H9 (cell line): ENCODE data around the gene CSNK1E. TPM values are rescaled to one million over a fixed set of nuclear protein-coding genes. Genes with fewer than 3 reads are reported as not detected.

ENCODE experiments used
- DNase-seq: peaks from one replicate; pipeline ENCODE4 v3.0.0-alpha.2; 2017
- H2AFZ ChIP-seq: one replicate; pipeline ENCODE4 v1.6.1; 2013; ENCODE audit warnings: mild to moderate bottlenecking, low read length, control low read depth, moderate library complexity
- H2AK5ac ChIP-seq: 2 replicates; pipeline ENCODE4 v1.6.1; 2013; ENCODE audit warnings: low read length, control low read depth, mixed read lengths; ENCODE audit not compliant: insufficient read length
- H2BK120ac ChIP-seq: one replicate; pipeline ENCODE4 v1.6.1; 2013; ENCODE audit warnings: low read depth, mild to moderate bottlenecking, low read length, control low read depth, inconsistent platforms; ENCODE audit not compliant: poor library complexity, severe bottlenecking
- H2BK12ac ChIP-seq: 2 replicates; pipeline ENCODE4 v1.6.1; 2013; ENCODE audit warnings: low read length, control low read depth, mixed read lengths, low read depth; ENCODE audit not compliant: insufficient read length
- H2BK15ac ChIP-seq: 2 replicates; pipeline ENCODE4 v1.6.1; 2013; ENCODE audit warnings: low read depth, low read length, control low read depth
- H2BK20ac ChIP-seq: one replicate; pipeline ENCODE4 v1.6.1; 2013; ENCODE audit warnings: low read depth, mild to moderate bottlenecking, low read length, control low read depth, inconsistent platforms; ENCODE audit not compliant: poor library complexity, severe bottlenecking
- H2BK5ac ChIP-seq: 2 replicates; pipeline ENCODE4 v1.6.1; 2013; ENCODE audit warnings: low read length, control low read depth, mixed read lengths; ENCODE audit not compliant: insufficient read length
- H3K14ac ChIP-seq: 2 replicates; pipeline ENCODE4 v1.6.1; 2013; ENCODE audit warnings: low read length, control low read depth; ENCODE audit not compliant: insufficient read depth
- H3K18ac ChIP-seq: 2 replicates; pipeline ENCODE4 v1.6.1; 2013; ENCODE audit warnings: low read depth, mild to moderate bottlenecking, mixed read lengths, low read length, control low read depth; ENCODE audit not compliant: insufficient read length
- H3K23ac ChIP-seq: 2 replicates; pipeline ENCODE4 v1.6.1; 2013; ENCODE audit warnings: low read length, control low read depth, mixed read lengths, low read depth; ENCODE audit not compliant: insufficient read length
- H3K23me2 ChIP-seq: 2 replicates; pipeline ENCODE4 v1.6.1; 2013; ENCODE audit warnings: low read depth, mild to moderate bottlenecking, mixed read lengths, low read length, control low read depth; ENCODE audit not compliant: insufficient read length, poor library complexity, severe bottlenecking
- H3K27ac ChIP-seq: 2 replicates; pipeline ENCODE4 v1.5.1; 2013; ENCODE audit warnings: low read length, control low read depth, mixed read lengths, low read depth; ENCODE audit not compliant: insufficient read length
- H3K27me3 ChIP-seq: 2 replicates; pipeline ENCODE4 v1.6.1; 2013; ENCODE audit warnings: low read length, control low read depth, inconsistent platforms; ENCODE audit not compliant: insufficient read depth
- H3K4ac ChIP-seq: 2 replicates; pipeline ENCODE4 v1.6.1; 2013; ENCODE audit warnings: low read depth, mild to moderate bottlenecking, control low read depth, inconsistent platforms, low read length, moderate library complexity
- H3K4me1 ChIP-seq: 2 replicates; pipeline ENCODE4 v1.6.1; 2013; ENCODE audit warnings: low read length, control low read depth, inconsistent platforms; ENCODE audit not compliant: insufficient read depth
- H3K4me2 ChIP-seq: 2 replicates; pipeline ENCODE4 v1.6.1; 2013; ENCODE audit warnings: low read length, control low read depth, mixed read lengths; ENCODE audit not compliant: insufficient read length, insufficient read depth
- H3K56ac ChIP-seq: 2 replicates; pipeline ENCODE4 v1.6.1; 2013; ENCODE audit warnings: low read depth, mild to moderate bottlenecking, mixed read lengths, low read length, control low read depth; ENCODE audit not compliant: insufficient read length
- H3K79me1 ChIP-seq: 2 replicates; pipeline ENCODE4 v1.6.1; 2013; ENCODE audit warnings: low read depth, mild to moderate bottlenecking, moderate library complexity, low read length, control low read depth, inconsistent platforms; ENCODE audit not compliant: insufficient read depth, poor library complexity, severe bottlenecking
- H3K79me2 ChIP-seq: 2 replicates; pipeline ENCODE4 v1.6.1; 2013; ENCODE audit warnings: low read length, control low read depth, inconsistent platforms; ENCODE audit not compliant: insufficient read depth
- H3K9ac ChIP-seq: 2 replicates; pipeline ENCODE4 v1.6.1; 2013; ENCODE audit warnings: low read length, control low read depth, mixed read lengths; ENCODE audit not compliant: insufficient read length; ENCODE audit errors: extremely low read depth
- H3K9me3 ChIP-seq: one replicate; pipeline ENCODE4 v1.6.1; 2013; ENCODE audit warnings: low read depth, low read length, inconsistent platforms; ENCODE audit not compliant: control insufficient read depth
- H3T11ph ChIP-seq: one replicate; pipeline ENCODE4 v1.6.1; 2013; ENCODE audit warnings: mild to moderate bottlenecking, low read length, control low read depth, inconsistent platforms
- H4K20me1 ChIP-seq: one replicate; pipeline ENCODE4 v1.6.1; 2013; ENCODE audit not compliant: control insufficient read depth, insufficient read length, insufficient read depth
- H4K5ac ChIP-seq: 2 replicates; pipeline ENCODE4 v1.6.1; 2013; ENCODE audit warnings: low read depth, mild to moderate bottlenecking, mixed read lengths, low read length, control low read depth; ENCODE audit not compliant: insufficient read length
- H4K8ac ChIP-seq: replicated peaks from 2 replicates; pipeline ENCODE4 v1.6.1; 2013; ENCODE audit warnings: low read length, control low read depth, mixed read lengths, low read depth; ENCODE audit not compliant: insufficient read length
- H4K91ac ChIP-seq: 2 replicates; pipeline ENCODE4 v1.6.1; 2013; ENCODE audit warnings: low read depth, mild to moderate bottlenecking, moderate library complexity, mixed read lengths, low read length, control low read depth; ENCODE audit not compliant: insufficient read length
- H3K27ac Mint-ChIP-seq, 3 experiments: 2 replicates in 2 of 3; 3 replicates in 1 of 3; pipeline ENCODE4 v1.8.0; 2020 to 2021; ENCODE audit warnings: mixed read lengths in 3 of 3, mild to moderate bottlenecking in 1 of 3, moderate library complexity in 1 of 3
- H3K27me3 Mint-ChIP-seq: 2 replicates; pipeline ENCODE4 v1.8.0; 2021; ENCODE audit warnings: low read depth, mild to moderate bottlenecking, moderate library complexity, mixed read lengths
- H3K36me3 Mint-ChIP-seq, 3 experiments: 2 replicates in 2 of 3; 3 replicates in 1 of 3; pipeline ENCODE4 v1.8.0; 2020 to 2021; ENCODE audit warnings: low read depth in 3 of 3, mixed read lengths in 3 of 3; ENCODE audit not compliant: insufficient read depth in 1 of 3
- H3K4me1 Mint-ChIP-seq, 2 experiments: 2 replicates each; pipeline ENCODE4 v1.8.0; 2020; ENCODE audit warnings: mixed read lengths in 2 of 2
- H3K4me3 Mint-ChIP-seq, 2 experiments: 2 replicates in 1 of 2; 3 replicates in 1 of 2; pipeline ENCODE4 v1.8.0; 2020 to 2021; ENCODE audit warnings: mild to moderate bottlenecking in 2 of 2, mixed read lengths in 2 of 2, moderate library complexity in 1 of 2
- H3K9me3 Mint-ChIP-seq, 2 experiments: 2 replicates in 1 of 2; 3 replicates in 1 of 2; pipeline ENCODE4 v1.8.0; 2020; ENCODE audit warnings: mild to moderate bottlenecking in 2 of 2, mixed read lengths in 2 of 2, moderate library complexity in 1 of 2
- CTCF ChIP-seq: fragments of 200-600 bp; sonication (generic); conservative IDR thresholded peaks from 3 replicates; pipeline ENCODE4 v1.8.0; 2021; ENCODE audit warnings: antibody characterized with exemption, mild to moderate bottlenecking
- WGBS: extraction: QIAGEN DNeasy Blood & Tissue Kit; methylation state at CpG from one replicate; pipeline ENCODE4 v1.1.7; 2013; ENCODE audit warnings: missing lambda C conversion rate, low lambda C conversion rate, mixed read lengths; ENCODE audit not compliant: insufficient read length; ENCODE audit errors: extremely low coverage; 5-methylcytosine and 5-hydroxymethylcytosine counted together
- total RNA-seq: library from RNA; stranded (reverse); gene quantifications from 2 replicates; pipeline ENCODE4 v1.2.1, GENCODE V29; 2021

The CSNK1E gene
- total RNA-seq, 1 experiment from 2014 or later = 236 TPM

DNA sequence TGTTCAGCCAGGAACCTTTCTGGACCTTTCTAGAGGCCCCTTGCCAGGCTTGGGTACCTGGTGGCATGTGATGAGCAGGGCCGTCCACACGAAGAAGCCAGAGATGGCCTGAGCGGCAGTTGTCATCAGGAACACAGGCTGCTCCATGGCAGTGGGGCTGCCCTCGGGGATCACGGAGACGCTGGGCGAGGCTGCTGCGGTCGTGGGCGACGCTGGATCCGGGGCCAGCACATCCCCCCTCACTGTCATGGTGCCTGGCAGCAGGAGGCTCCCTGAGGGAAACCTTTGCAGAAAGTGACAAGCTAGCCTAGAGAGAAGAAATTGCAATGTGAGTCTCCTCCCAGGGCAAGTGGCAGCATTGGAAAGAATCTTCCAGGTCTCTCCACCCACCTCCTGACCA, 69.5 kb downstream of the CSNK1E start:
- no peaks in the 10 kb centered on the region for H3K23me2 ChIP-seq
- Mint-ChIP-seq H3K4me3 (no peak overlapping the region), H3K36me3 (peaks cover 21 to 56% (median 35%) of the 10 kb centered on the region in 3 experiments), H3K27ac (no peak overlapping the region; a peak in 1 of 7 replicates), H3K27me3 (no peaks in the 10 kb centered on the region), H3K4me1 (peaks cover 10 to 13% of the 10 kb centered on the region in 2 experiments), H3K9me3 (0 out of 5 replicates have a peak, but pooled peaks cover 0 to 2% of the 10 kb centered on the region in 2 experiments)
- DNase-seq = no peak
- TF ChIP-seq CTCF = no peak
- H2BK15ac ChIP-seq = no peak overlapping the region
- H3K9ac ChIP-seq = no peak overlapping the region
- H3K27ac ChIP-seq = no peak overlapping the region
- WGBS = no CpG with 5 or more reads among the region's 12 CpGs
- no peak overlapping the region for H2AK5ac ChIP-seq
- no peaks in the 10 kb centered on the region for H3K4me1 ChIP-seq
- no peak overlapping the region for H4K8ac ChIP-seq
- no peak overlapping the region for H3T11ph ChIP-seq
- H3K79me1 ChIP-seq = no peaks in the 10 kb centered on the region
- H3K23ac ChIP-seq = no peak overlapping the region
- no peak overlapping the region for H3K56ac ChIP-seq
- no peak overlapping the region for H2BK12ac ChIP-seq
- H3K4ac ChIP-seq = no peak overlapping the region
- no peak overlapping the region for H3K18ac ChIP-seq
- H4K20me1 ChIP-seq = no peaks in the 10 kb centered on the region
- no peaks in the 10 kb centered on the region for H3K27me3 ChIP-seq
- H3K9me3 ChIP-seq = no peaks in the 10 kb centered on the region
- no peak overlapping the region for H3K4me2 ChIP-seq
- H3K14ac ChIP-seq = no peak overlapping the region
- H2BK5ac ChIP-seq = no peak overlapping the region
- peaks cover 3% of the 10 kb centered on the region; the same call in 1 of the 2 replicates for H3K79me2 ChIP-seq
- no peak overlapping the region for H2AFZ ChIP-seq
- H4K91ac ChIP-seq = no peak overlapping the region
- no peak overlapping the region for H4K5ac ChIP-seq
- H2BK120ac ChIP-seq = no peak overlapping the region
- H2BK20ac ChIP-seq = no peak overlapping the region
